Neural cell (in vitro differentiated cells): ENCODE data around the gene TTC39C.

Source experiments
- EP300 ChIP-seq: fragments of 450-650 bp; conservative IDR thresholded peaks from 2 replicates; pipeline ENCODE4 v1.6.1; 2014; ENCODE audit warnings: antibody characterized with exemption, mild to moderate bottlenecking, moderate library complexity; ENCODE audit not compliant: poor library complexity, severe bottlenecking
- EZH2 ChIP-seq: fragments of 200-600, 300-800 bp; shearing (Covaris generic), sonication (generic); IDR thresholded peaks from 2 replicates; pipeline ENCODE4 v1.6.1; 2014; ENCODE audit warnings: antibody characterized with exemption, low read length, borderline replicate concordance, mild to moderate bottlenecking; ENCODE audit not compliant: insufficient read depth, poor library complexity, severe bottlenecking
- POLR2AphosphoS5 ChIP-seq: IDR thresholded peaks from 2 replicates; pipeline ENCODE4 v1.6.1; 2012
- RAD21 ChIP-seq: fragments of 450-650 bp; conservative IDR thresholded peaks from 2 replicates; pipeline ENCODE4 v1.6.1; 2014; ENCODE audit warnings: antibody characterized with exemption, mild to moderate bottlenecking, moderate library complexity
- TF ChIP-seq, protein P1 (sequence below): fragments of 450-650 bp; IDR thresholded peaks from 2 replicates; pipeline ENCODE4 v1.5.1; 2014; ENCODE audit warnings: antibody characterized with exemption, mild to moderate bottlenecking, moderate library complexity; ENCODE audit not compliant: poor library complexity, severe bottlenecking

GRCh38 chr18:24055878-24056277, 41.3 kb downstream of the TTC39C start:
- no peak for TF ChIP-seq EZH2
- TF ChIP-seq, protein P1, sequence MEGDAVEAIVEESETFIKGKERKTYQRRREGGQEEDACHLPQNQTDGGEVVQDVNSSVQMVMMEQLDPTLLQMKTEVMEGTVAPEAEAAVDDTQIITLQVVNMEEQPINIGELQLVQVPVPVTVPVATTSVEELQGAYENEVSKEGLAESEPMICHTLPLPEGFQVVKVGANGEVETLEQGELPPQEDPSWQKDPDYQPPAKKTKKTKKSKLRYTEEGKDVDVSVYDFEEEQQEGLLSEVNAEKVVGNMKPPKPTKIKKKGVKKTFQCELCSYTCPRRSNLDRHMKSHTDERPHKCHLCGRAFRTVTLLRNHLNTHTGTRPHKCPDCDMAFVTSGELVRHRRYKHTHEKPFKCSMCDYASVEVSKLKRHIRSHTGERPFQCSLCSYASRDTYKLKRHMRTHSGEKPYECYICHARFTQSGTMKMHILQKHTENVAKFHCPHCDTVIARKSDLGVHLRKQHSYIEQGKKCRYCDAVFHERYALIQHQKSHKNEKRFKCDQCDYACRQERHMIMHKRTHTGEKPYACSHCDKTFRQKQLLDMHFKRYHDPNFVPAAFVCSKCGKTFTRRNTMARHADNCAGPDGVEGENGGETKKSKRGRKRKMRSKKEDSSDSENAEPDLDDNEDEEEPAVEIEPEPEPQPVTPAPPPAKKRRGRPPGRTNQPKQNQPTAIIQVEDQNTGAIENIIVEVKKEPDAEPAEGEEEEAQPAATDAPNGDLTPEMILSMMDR, result no peak
- no peak for TF ChIP-seq EP300
- no peak for TF ChIP-seq POLR2AphosphoS5
- TF ChIP-seq RAD21, result no peak
